HL-60 (cell line): ENCODE data around the gene RGL4.

Experiments used
- DNase-seq, 2 experiments: peaks; one replicate each; pipeline ENCODE4 v3.0.0-alpha.2; 2010 to 2020; ENCODE audit warnings: low read depth in 1 of 2, low spot score in 1 of 2
- H3K27ac ChIP-seq: fragments of 250-450 bp; sonication (Bioruptor Pico); replicated peaks from 2 replicates; pipeline ENCODE4 v1.5.1; 2020; ENCODE audit warnings: mild to moderate bottlenecking, moderate library complexity
- H3K27me3 ChIP-seq: fragments of 250-450 bp; sonication (Bioruptor Pico); 2 replicates; pipeline ENCODE4 v1.5.1; 2021; ENCODE audit warnings: mild to moderate bottlenecking, moderate library complexity; ENCODE audit not compliant: insufficient read depth, poor library complexity, severe bottlenecking
- H3K4me3 ChIP-seq: replicated peaks from 2 replicates; pipeline ENCODE4 v1.5.1; 2011; ENCODE audit warnings: mild to moderate bottlenecking, control low read depth, low read length; ENCODE audit not compliant: insufficient read depth
- GABPA ChIP-seq: IDR thresholded peaks from 2 replicates; pipeline ENCODE4 v1.6.1; 2012; ENCODE audit warnings: low read depth
- POLR2AphosphoS5 ChIP-seq: IDR thresholded peaks from 2 replicates; pipeline ENCODE4 v1.6.1; 2012; ENCODE audit warnings: low read depth
- SPI1 ChIP-seq: IDR thresholded peaks from 2 replicates; pipeline ENCODE4 v1.6.1; 2012; ENCODE audit warnings: low read depth, mild to moderate bottlenecking, borderline replicate concordance
- TF ChIP-seq, protein P1 (sequence below): IDR thresholded peaks from one replicate; pipeline ENCODE4 v1.5.1; 2011; ENCODE audit warnings: low read length, control low read depth, inconsistent platforms; ENCODE audit not compliant: insufficient read depth
- TF ChIP-seq, protein P2 (sequence below): IDR thresholded peaks from 2 replicates; pipeline ENCODE4 v1.6.1; 2012; ENCODE audit warnings: low read depth; ENCODE audit not compliant: insufficient replicate concordance

Gene RGL4

DNA sequence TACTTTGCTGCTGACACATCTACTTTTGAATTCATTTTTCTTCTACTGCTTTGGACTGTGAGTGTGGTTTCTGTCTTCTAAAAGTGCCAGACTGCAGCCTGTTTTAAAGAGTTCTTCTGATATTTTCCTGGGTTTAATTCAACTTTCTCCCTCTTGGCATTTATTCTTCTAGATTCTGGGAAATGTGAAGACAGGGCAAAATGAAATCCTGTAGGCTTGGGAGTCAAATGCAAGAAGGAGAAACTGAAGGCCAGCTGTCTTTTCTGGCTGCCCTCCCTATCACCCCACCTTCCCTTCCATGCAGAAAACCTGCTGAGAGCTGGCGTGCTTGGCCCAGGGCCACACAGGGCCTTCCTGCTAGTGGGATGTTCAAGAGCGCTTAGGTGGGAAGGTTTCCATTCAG lies 52.5 kb downstream of the RGL4 start:
- H3K27ac ChIP-seq, result no peak overlapping the region

DNA sequence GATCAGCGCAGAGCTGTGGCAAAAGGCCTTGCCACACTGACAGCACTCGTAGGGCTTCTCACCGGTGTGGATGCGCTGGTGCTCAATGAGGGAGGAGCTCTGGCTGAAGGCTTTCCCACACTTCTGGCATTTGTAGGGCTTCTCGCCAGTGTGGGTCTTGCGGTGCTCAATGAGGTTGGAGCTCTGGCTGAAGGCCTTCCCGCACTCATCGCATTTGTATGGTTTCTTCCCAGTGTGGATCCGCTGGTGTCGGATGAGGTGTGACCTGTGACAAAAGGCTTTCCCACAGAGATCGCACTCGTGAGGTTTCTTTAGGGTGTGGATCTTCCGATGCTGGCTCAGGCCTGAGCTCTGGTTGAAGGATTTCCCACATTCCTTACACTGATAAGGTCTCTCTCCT lies 53.2 kb downstream of the RGL4 start:
- no peak overlapping the region for H3K27ac ChIP-seq
- no peak for TF ChIP-seq SPI1
- DNase-seq, result no peak
- H3K4me3 ChIP-seq, result no peak overlapping the region
- H3K27me3 ChIP-seq, result no peaks in the 10 kb centered on the region

More for the DNA sequence above, 52.5 kb downstream of the RGL4 start:
- H3K4me3 ChIP-seq, result no peak overlapping the region
- H3K27me3 ChIP-seq, result no peaks in the 10 kb centered on the region
- TF ChIP-seq SPI1 (no peak), POLR2AphosphoS5 (no peak), GABPA (no peak)
- TF ChIP-seq, protein P1, sequence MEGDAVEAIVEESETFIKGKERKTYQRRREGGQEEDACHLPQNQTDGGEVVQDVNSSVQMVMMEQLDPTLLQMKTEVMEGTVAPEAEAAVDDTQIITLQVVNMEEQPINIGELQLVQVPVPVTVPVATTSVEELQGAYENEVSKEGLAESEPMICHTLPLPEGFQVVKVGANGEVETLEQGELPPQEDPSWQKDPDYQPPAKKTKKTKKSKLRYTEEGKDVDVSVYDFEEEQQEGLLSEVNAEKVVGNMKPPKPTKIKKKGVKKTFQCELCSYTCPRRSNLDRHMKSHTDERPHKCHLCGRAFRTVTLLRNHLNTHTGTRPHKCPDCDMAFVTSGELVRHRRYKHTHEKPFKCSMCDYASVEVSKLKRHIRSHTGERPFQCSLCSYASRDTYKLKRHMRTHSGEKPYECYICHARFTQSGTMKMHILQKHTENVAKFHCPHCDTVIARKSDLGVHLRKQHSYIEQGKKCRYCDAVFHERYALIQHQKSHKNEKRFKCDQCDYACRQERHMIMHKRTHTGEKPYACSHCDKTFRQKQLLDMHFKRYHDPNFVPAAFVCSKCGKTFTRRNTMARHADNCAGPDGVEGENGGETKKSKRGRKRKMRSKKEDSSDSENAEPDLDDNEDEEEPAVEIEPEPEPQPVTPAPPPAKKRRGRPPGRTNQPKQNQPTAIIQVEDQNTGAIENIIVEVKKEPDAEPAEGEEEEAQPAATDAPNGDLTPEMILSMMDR, result no peak
- TF ChIP-seq, protein P2, sequence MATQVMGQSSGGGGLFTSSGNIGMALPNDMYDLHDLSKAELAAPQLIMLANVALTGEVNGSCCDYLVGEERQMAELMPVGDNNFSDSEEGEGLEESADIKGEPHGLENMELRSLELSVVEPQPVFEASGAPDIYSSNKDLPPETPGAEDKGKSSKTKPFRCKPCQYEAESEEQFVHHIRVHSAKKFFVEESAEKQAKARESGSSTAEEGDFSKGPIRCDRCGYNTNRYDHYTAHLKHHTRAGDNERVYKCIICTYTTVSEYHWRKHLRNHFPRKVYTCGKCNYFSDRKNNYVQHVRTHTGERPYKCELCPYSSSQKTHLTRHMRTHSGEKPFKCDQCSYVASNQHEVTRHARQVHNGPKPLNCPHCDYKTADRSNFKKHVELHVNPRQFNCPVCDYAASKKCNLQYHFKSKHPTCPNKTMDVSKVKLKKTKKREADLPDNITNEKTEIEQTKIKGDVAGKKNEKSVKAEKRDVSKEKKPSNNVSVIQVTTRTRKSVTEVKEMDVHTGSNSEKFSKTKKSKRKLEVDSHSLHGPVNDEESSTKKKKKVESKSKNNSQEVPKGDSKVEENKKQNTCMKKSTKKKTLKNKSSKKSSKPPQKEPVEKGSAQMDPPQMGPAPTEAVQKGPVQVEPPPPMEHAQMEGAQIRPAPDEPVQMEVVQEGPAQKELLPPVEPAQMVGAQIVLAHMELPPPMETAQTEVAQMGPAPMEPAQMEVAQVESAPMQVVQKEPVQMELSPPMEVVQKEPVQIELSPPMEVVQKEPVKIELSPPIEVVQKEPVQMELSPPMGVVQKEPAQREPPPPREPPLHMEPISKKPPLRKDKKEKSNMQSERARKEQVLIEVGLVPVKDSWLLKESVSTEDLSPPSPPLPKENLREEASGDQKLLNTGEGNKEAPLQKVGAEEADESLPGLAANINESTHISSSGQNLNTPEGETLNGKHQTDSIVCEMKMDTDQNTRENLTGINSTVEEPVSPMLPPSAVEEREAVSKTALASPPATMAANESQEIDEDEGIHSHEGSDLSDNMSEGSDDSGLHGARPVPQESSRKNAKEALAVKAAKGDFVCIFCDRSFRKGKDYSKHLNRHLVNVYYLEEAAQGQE, result no peak
- no peak for DNase-seq

DNA sequence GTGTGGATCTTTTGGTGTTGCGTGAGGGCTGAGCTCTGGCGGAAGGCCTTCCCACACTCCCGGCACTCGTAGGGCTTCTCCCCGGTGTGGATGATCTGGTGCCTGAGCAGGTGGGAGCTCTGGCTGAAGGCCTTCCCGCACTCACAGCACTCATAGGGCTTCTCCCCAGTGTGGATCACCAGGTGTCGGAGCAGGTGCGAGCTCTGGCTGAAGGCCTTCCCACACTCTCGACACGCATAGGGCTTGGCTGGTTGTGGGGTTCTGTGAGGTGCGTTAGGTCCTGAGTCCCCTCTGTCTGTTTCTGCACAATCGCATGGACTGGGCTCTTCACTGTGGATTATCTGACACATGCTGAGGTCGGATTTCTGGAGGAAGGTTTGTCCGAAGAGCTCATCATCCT lies 53.7 kb downstream of the RGL4 start:
- DNase-seq, result no peak
- TF ChIP-seq GABPA (no peak), POLR2AphosphoS5 (no peak), SPI1 (no peak)
- TF ChIP-seq, protein P2, result no peak
- TF ChIP-seq, protein P1, result no peak
- H3K27me3 ChIP-seq, result no peaks in the 10 kb centered on the region
- no peak overlapping the region for H3K4me3 ChIP-seq
- no peak overlapping the region for H3K27ac ChIP-seq

DNA sequence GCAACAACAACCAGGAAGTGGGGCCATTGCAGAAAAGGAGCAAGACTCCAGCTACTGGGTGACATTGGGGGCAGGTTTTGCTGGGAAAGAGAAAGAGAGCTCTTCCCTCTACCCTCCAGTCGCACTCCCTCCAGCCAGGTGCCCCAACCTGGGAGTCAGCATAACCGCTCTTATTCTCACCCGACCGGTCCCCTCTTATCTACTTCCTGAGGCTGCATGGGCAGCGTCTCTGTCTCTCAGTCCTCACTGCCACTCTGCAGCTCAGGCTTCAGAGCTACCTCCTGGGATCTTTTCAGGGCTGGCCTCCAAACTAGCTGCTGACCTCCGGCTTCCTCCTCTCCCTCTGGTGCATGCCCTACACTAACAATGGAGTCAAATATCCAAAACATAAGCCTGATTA lies 55.0 kb downstream of the RGL4 start:
- Histone ChIP-seq H3K27ac (no peak overlapping the region), H3K27me3 (no peaks in the 10 kb centered on the region), H3K4me3 (no peak overlapping the region)
- no peak for DNase-seq
- TF ChIP-seq, protein P2, result no peak
- TF ChIP-seq, protein P1, result no peak
- TF ChIP-seq POLR2AphosphoS5 (no peak), GABPA (no peak), SPI1 (no peak)
